Measurements from ENCODE around the gene ZFAND3. TPM values are rescaled to one million over a fixed set of nuclear protein-coding genes. Genes with fewer than 3 reads are reported as not detected.

The ZFAND3 gene
- total RNA-seq, 2 experiments from 2014 or later = 32.3 to 37.9 TPM

DNA sequence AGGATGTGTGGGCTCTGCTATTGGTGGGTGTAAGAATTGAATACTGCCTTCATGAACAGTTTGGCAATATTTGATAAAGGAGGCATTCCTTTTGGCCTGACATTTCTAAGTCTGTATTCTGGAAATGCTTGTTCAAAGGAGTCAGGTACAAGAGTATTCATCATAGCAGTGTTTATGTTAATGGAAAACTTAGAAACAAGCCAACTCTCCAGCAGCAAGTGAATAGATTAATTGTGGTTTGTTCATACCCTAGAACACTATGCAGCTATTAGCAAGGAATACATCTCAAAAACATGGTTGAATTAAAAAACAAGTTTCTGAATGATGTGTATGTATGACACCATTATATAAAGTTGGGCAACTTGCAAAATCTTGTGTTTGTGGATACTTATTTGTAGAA, 195.8 kb downstream of the ZFAND3 start:
- Mint-ChIP-seq H3K27me3 (no peaks in the 10 kb centered on the region), H3K27ac (no peak overlapping the region), H3K9me3 (peaks cover 2% of the 10 kb centered on the region), H3K4me1 (ENCODE audit: low read depth) (peaks cover 24% of the 10 kb centered on the region), H3K4me3 (no peak overlapping the region), H3K36me3 (ENCODE audit: low read depth) (peaks cover 2% of the 10 kb centered on the region)
- POLR2A ChIA-PET = no interaction called here
- ATAC-seq (no peak), DNase-seq (no peak)
- TF ChIP-seq, protein P1, sequence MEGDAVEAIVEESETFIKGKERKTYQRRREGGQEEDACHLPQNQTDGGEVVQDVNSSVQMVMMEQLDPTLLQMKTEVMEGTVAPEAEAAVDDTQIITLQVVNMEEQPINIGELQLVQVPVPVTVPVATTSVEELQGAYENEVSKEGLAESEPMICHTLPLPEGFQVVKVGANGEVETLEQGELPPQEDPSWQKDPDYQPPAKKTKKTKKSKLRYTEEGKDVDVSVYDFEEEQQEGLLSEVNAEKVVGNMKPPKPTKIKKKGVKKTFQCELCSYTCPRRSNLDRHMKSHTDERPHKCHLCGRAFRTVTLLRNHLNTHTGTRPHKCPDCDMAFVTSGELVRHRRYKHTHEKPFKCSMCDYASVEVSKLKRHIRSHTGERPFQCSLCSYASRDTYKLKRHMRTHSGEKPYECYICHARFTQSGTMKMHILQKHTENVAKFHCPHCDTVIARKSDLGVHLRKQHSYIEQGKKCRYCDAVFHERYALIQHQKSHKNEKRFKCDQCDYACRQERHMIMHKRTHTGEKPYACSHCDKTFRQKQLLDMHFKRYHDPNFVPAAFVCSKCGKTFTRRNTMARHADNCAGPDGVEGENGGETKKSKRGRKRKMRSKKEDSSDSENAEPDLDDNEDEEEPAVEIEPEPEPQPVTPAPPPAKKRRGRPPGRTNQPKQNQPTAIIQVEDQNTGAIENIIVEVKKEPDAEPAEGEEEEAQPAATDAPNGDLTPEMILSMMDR (IDR thresholded peaks at IDR 0.05) = no peak
- CTCF ChIA-PET = interaction anchor here (1.0 kb wide), 2 partner anchors 11 to 224 kb away, joined by 3 to 4 read pairs; no protein-coding TSS in a partner anchor
- intact Hi-C loops (cut with micrococcal nuclease) = loop anchor here (10.0 kb wide), 1 partner anchor 311 kb away; no protein-coding TSS in a partner anchor

DNA sequence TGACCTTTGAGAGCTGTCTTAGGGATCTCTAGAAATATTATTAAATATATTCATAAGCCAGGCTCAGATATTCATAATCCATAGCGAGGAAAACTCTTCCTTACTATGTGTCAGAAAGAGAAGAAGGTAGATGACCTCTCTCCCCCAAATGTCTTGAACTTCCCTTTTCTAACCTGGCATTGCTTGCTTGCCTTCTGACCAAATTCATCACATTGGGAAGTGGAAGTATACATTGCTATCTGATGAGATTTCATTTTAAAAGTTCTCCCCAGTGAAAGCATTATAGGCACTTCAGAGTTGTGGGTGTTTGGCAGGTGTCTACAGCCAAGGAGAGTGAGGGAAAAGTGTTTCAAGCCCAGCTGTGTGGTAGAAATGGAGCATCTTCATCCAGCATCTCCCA, 197.3 kb downstream of the ZFAND3 start:
- TF ChIP-seq, protein P1 (IDR thresholded peaks at IDR 0.05) = no peak
- Mint-ChIP-seq H3K4me3 (no peak overlapping the region), H3K36me3 (ENCODE audit: low read depth) (no peaks in the 10 kb centered on the region), H3K4me1 (ENCODE audit: low read depth) (peaks cover 30% of the 10 kb centered on the region), H3K9me3 (no peaks in the 10 kb centered on the region), H3K27me3 (no peaks in the 10 kb centered on the region), H3K27ac (no peak overlapping the region)
- ChIA-PET POLR2A (no interaction called here), CTCF (interaction anchor here (0.8 to 1.2 kb wide), 3 partner anchors 17 to 78 kb away, joined by 3 to 4 read pairs (median 3); no protein-coding TSS in a partner anchor)
- DNase-seq (no peak), ATAC-seq (no peak)
- intact Hi-C loops (cut with micrococcal nuclease) = loop anchor here (10.0 kb wide), 1 partner anchor 312 kb away; no protein-coding TSS in a partner anchor

DNA sequence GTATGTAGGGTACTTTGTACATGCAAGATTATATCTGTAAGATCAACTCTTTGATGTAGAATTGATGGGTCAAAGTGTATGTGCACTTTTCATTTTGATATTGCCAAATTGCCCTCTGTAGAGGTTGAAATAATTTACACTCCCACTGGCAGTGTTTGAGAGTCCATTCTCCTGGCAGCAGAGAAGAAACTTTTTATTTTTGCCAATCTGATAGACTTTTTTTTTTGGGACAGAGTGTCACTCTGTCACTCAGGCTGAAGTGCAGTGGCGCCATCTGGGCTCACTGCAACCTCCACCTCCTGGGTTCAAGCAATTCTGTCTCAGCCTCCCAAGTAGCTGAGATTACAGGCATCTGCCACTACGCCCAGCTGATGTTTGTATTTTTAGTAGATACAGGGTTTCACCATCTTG, 199.2 kb downstream of the ZFAND3 start:
- TF ChIP-seq, protein P1 (IDR thresholded peaks at IDR 0.05) = no peak
- no peaks in the 10 kb centered on the region for H3K27me3 Mint-ChIP-seq
- intact Hi-C loops (cut with micrococcal nuclease) = loop anchor here (10.0 kb wide), 1 partner anchor 314 kb away; no protein-coding TSS in a partner anchor
- no peaks in the 10 kb centered on the region for H3K36me3 Mint-ChIP-seq (ENCODE audit: low read depth)
- no peak overlapping the region for H3K4me3 Mint-ChIP-seq
- ATAC-seq (no peak), DNase-seq (peak; percentile 12)
- CTCF ChIA-PET = no interaction called here
- H3K27ac Mint-ChIP-seq = no peak overlapping the region
- H3K9me3 Mint-ChIP-seq = no peaks in the 10 kb centered on the region
- POLR2A ChIA-PET = no interaction called here
- H3K4me1 Mint-ChIP-seq (ENCODE audit: low read depth) = peaks cover 28% of the 10 kb centered on the region

DNA sequence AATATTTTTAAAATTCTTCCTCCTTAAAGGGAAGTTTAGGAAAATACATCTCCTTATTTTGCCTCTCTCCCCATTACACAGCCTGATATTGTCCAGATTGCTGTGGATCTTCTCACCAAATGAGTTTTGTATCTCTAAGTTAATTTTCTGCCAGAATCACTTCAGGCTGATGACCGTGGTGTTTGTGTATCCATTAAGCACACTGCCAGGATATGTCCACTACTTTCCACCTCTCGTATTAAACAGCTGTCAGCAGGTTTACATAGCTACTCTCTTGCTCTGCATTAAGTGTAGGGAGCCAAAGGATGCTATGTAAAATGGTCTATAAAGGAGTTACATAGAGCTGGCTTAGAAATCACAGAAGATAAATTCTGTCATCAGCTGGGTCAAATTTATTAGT, 201.1 kb downstream of the ZFAND3 start:
- H3K27ac Mint-ChIP-seq = no peak overlapping the region
- ChIA-PET CTCF (interaction anchor here (1.0 to 2.7 kb wide), 3 partner anchors 9 to 473 kb away, joined by 3 to 10 read pairs (median 3); no protein-coding TSS in a partner anchor), POLR2A (interaction anchor here (0.6 kb wide), 1 partner anchor 286 kb away, joined by 3 read pairs; no protein-coding TSS in a partner anchor)
- intact Hi-C loops (cut with micrococcal nuclease) = no loop called here
- H3K4me3 Mint-ChIP-seq = no peak overlapping the region
- ATAC-seq = no peak
- H3K4me1 Mint-ChIP-seq (ENCODE audit: low read depth) = peaks cover 26% of the 10 kb centered on the region
- DNase-seq = no peak
- TF ChIP-seq, protein P1 (IDR thresholded peaks at IDR 0.05) = no peak
- H3K27me3 Mint-ChIP-seq = no peaks in the 10 kb centered on the region
- H3K9me3 Mint-ChIP-seq = peaks cover 3% of the 10 kb centered on the region
- peaks cover 3% of the 10 kb centered on the region for H3K36me3 Mint-ChIP-seq (ENCODE audit: low read depth)

DNA sequence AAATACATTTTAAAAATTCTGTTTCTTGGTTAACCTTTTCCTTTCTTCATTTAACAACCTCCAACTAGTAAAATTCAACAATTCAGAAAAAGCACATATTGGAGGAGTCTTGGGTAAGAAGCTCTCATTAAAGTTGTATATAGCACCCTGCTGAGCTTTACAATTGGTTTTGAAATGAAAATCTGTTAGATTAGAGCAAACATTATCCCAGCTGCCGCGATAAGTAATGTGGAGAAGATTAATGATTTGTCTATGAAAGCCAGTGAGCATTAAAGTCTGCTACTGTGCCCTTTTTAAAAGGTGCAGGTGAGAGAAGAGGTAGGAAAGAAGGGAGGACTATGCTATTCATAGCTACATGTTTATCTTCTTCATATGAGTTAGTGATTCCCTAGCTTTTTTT, 201.5 kb downstream of the ZFAND3 start:
- no peak for DNase-seq
- H3K27me3 Mint-ChIP-seq = no peaks in the 10 kb centered on the region
- intact Hi-C loops (cut with micrococcal nuclease) = no loop called here
- no peak overlapping the region for H3K27ac Mint-ChIP-seq
- CTCF ChIA-PET = interaction anchor here (1.0 to 2.7 kb wide), 3 partner anchors 10 to 473 kb away, joined by 3 to 10 read pairs (median 3); no protein-coding TSS in a partner anchor
- peaks cover 27% of the 10 kb centered on the region for H3K4me1 Mint-ChIP-seq (ENCODE audit: low read depth)
- POLR2A ChIA-PET = interaction anchor here (0.6 kb wide), 1 partner anchor 286 kb away, joined by 3 read pairs; no protein-coding TSS in a partner anchor
- peaks cover 3% of the 10 kb centered on the region for H3K36me3 Mint-ChIP-seq (ENCODE audit: low read depth)
- TF ChIP-seq, protein P1 (IDR thresholded peaks at IDR 0.05) = no peak
- H3K4me3 Mint-ChIP-seq = no peak overlapping the region
- no peak for ATAC-seq
- peaks cover 3% of the 10 kb centered on the region for H3K9me3 Mint-ChIP-seq

Data from activated CD8-positive, alpha-beta T cell treated with anti-CD3 and anti-CD28 coated beads for 36 hours (primary cell).